Loucy (cell line): ENCODE results near the gene NIN.

Source experiments
- H2AFZ ChIP-seq: fragments of 200-600 bp; sonication (generic); 2 replicates; pipeline ENCODE4 v1.6.0; 2016; ENCODE audit warnings: antibody characterized with exemption, mild to moderate bottlenecking, low read length, moderate library complexity
- H3F3A ChIP-seq: fragments of 200-600 bp; 2 replicates; pipeline ENCODE4 v1.6.0; 2016; ENCODE audit warnings: antibody characterized with exemption, low read depth, mild to moderate bottlenecking
- H3K27me3 ChIP-seq: fragments of 200-600 bp; sonication (generic); 2 replicates; pipeline ENCODE4 v1.6.1; 2014; ENCODE audit warnings: low read length, mild to moderate bottlenecking; ENCODE audit not compliant: insufficient read depth, poor library complexity, severe bottlenecking
- H3K36me3 ChIP-seq: fragments of 200-600 bp; sonication (generic); 2 replicates; pipeline ENCODE4 v1.6.1; 2016; ENCODE audit warnings: low read length; ENCODE audit not compliant: insufficient read depth
- H3K4me1 ChIP-seq: fragments of 200-600 bp; sonication (generic); 2 replicates; pipeline ENCODE4 v1.5.1; 2014; ENCODE audit warnings: low read length, mild to moderate bottlenecking; ENCODE audit not compliant: insufficient read depth, poor library complexity, severe bottlenecking
- H3K4me2 ChIP-seq: fragments of 200-600 bp; sonication (generic); 2 replicates; pipeline ENCODE4 v1.6.0; 2014; ENCODE audit warnings: antibody characterized with exemption, low read length, low read depth, mild to moderate bottlenecking; ENCODE audit not compliant: poor library complexity, severe bottlenecking
- H3K4me3 ChIP-seq: fragments of 200-600 bp; sonication (generic); 2 replicates; pipeline ENCODE4 v1.5.1; 2014; ENCODE audit warnings: low read length, mild to moderate bottlenecking, mixed read lengths; ENCODE audit not compliant: poor library complexity, severe bottlenecking
- H3K79me2 ChIP-seq: fragments of 200-600 bp; sonication (generic); 2 replicates; pipeline ENCODE4 v1.6.1; 2014; ENCODE audit warnings: low read length; ENCODE audit not compliant: insufficient read depth
- H3K9ac ChIP-seq: fragments of 200-600 bp; sonication (generic); 2 replicates; pipeline ENCODE4 v1.6.0; 2014; ENCODE audit warnings: mild to moderate bottlenecking, low read depth, low read length, moderate library complexity; ENCODE audit not compliant: poor library complexity, severe bottlenecking
- H3K9me2 ChIP-seq: fragments of 200-600 bp; sonication (generic); replicated peaks from 2 replicates; pipeline ENCODE4 v1.6.1; 2016; ENCODE audit warnings: low read depth, low read length, mixed read lengths
- H3K9me3 ChIP-seq: fragments of 200-600 bp; sonication (generic); 2 replicates; pipeline ENCODE4 v1.6.1; 2014; ENCODE audit warnings: mild to moderate bottlenecking, antibody characterized with exemption, low read length, low read depth; ENCODE audit not compliant: insufficient read depth
- H4K20me1 ChIP-seq: fragments of 200-600 bp; sonication (generic); 2 replicates; pipeline ENCODE4 v1.6.0; 2014; ENCODE audit warnings: antibody characterized with exemption, low read length, mild to moderate bottlenecking; ENCODE audit not compliant: insufficient read depth, poor library complexity, severe bottlenecking
- EZH2phosphoT487 ChIP-seq: fragments of 200-600 bp; IDR thresholded peaks from 2 replicates; pipeline ENCODE4 v1.6.1; 2018; ENCODE audit warnings: antibody characterized with exemption, mild to moderate bottlenecking, moderate library complexity, borderline replicate concordance
- TF ChIP-seq, protein P1 (sequence below): fragments of 200-600 bp; sonication (generic); conservative IDR thresholded peaks from 2 replicates; pipeline ENCODE4 v1.5.1; 2014; ENCODE audit warnings: mild to moderate bottlenecking, antibody characterized with exemption, low read length

The NIN gene

DNA sequence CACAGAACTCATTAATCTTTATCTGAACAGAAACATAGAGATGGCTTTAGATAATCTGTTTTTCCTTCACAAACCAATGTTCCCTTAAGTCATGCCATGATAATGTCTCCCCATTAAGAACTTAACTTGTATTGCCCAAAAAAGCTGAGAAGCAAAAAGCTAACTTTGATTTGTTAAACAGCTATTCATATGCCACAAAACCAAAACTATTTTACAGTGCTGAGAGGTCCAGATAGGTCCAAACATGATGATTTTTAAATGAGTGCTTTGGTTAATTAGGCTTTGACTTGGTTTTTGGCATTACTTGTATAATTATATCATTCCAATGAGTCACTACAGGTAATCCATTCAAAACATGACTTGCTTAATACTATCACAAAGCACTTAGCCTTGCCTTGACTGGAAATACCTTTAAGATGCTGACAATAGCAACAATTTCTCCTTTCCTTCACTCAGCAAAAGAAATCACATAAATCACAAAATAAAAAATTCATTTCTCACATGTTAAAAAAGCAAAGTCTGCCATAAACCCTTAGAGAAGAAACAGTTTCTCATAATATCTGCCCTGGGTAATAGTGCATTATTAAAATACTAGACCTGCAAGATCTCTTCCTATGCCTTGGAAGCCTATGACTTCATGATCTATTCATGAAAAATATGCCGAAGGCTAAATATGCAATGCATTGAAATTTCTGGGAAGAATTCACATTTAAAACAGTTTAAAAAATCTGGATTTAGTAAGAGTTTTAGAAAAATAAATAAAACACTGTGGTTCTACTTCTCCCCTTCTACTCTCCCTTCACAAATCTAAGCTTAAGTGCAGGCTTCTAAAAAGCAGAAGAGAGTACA is 110.8 kb downstream of the NIN start:
- H3K4me1 ChIP-seq, result no peaks in the 10 kb centered on the region
- TF ChIP-seq, protein P1, sequence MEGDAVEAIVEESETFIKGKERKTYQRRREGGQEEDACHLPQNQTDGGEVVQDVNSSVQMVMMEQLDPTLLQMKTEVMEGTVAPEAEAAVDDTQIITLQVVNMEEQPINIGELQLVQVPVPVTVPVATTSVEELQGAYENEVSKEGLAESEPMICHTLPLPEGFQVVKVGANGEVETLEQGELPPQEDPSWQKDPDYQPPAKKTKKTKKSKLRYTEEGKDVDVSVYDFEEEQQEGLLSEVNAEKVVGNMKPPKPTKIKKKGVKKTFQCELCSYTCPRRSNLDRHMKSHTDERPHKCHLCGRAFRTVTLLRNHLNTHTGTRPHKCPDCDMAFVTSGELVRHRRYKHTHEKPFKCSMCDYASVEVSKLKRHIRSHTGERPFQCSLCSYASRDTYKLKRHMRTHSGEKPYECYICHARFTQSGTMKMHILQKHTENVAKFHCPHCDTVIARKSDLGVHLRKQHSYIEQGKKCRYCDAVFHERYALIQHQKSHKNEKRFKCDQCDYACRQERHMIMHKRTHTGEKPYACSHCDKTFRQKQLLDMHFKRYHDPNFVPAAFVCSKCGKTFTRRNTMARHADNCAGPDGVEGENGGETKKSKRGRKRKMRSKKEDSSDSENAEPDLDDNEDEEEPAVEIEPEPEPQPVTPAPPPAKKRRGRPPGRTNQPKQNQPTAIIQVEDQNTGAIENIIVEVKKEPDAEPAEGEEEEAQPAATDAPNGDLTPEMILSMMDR, result no peak
- TF ChIP-seq EZH2phosphoT487, result no peak
- H3K9ac ChIP-seq, result no peak overlapping the region
- no peaks in the 10 kb centered on the region for H3F3A ChIP-seq
- H3K9me2 ChIP-seq, result no peaks in the 10 kb centered on the region
- no peaks in the 10 kb centered on the region for H3K79me2 ChIP-seq
- no peak overlapping the region for H3K4me3 ChIP-seq
- no peaks in the 10 kb centered on the region for H4K20me1 ChIP-seq
- H3K36me3 ChIP-seq, result peaks cover 39% of the 10 kb centered on the region
- H3K27me3 ChIP-seq, result no peaks in the 10 kb centered on the region
- H3K9me3 ChIP-seq, result no peaks in the 10 kb centered on the region
- no peak overlapping the region for H3K4me2 ChIP-seq
- H2AFZ ChIP-seq, result no peak overlapping the region

GRCh38 chr14:50718949-50719348 is 112.0 kb downstream of the NIN start:
- no peaks in the 10 kb centered on the region for H3K4me1 ChIP-seq
- H3K9ac ChIP-seq, result no peak overlapping the region
- H3F3A ChIP-seq, result no peaks in the 10 kb centered on the region
- H3K27me3 ChIP-seq, result no peaks in the 10 kb centered on the region
- no peaks in the 10 kb centered on the region for H3K9me3 ChIP-seq
- no peaks in the 10 kb centered on the region for H4K20me1 ChIP-seq
- H3K4me2 ChIP-seq, result no peak overlapping the region
- TF ChIP-seq, protein P1, result no peak
- no peak for TF ChIP-seq EZH2phosphoT487
- no peak overlapping the region for H3K4me3 ChIP-seq
- no peak overlapping the region for H2AFZ ChIP-seq
- peaks cover 27% of the 10 kb centered on the region; the same call in 1 of the 2 replicates for H3K36me3 ChIP-seq
- H3K79me2 ChIP-seq, result no peaks in the 10 kb centered on the region
- no peaks in the 10 kb centered on the region for H3K9me2 ChIP-seq

DNA sequence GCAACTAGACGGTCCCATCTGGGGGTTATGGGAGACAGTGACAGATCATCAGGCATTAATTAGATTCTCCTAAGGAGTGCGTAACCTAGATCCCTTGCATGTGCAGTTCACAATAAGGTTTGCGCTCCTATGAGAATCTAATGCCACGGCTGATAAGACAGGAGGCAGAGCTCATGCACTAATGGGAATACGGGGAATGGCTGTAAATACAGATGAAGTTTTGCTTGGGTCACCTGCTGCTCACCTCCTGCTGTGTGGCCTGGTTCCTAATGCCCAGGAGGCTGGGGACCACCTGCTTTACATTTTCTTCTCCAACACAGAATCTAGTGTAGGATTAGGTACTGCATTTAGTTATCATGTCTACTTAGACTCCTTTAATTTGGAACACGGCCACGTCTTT is 113.2 kb downstream of the NIN start:
- no peaks in the 10 kb centered on the region for H3K79me2 ChIP-seq
- H3K27me3 ChIP-seq, result no peaks in the 10 kb centered on the region
- no peaks in the 10 kb centered on the region for H3F3A ChIP-seq
- no peaks in the 10 kb centered on the region for H3K9me3 ChIP-seq
- H3K4me2 ChIP-seq, result no peak overlapping the region
- no peak overlapping the region for H2AFZ ChIP-seq
- no peaks in the 10 kb centered on the region for H4K20me1 ChIP-seq
- H3K9ac ChIP-seq, result no peak overlapping the region
- no peaks in the 10 kb centered on the region for H3K4me1 ChIP-seq
- H3K9me2 ChIP-seq, result no peaks in the 10 kb centered on the region
- no peak overlapping the region for H3K4me3 ChIP-seq
- TF ChIP-seq, protein P1, result no peak
- TF ChIP-seq EZH2phosphoT487, result no peak
- peaks cover 18% of the 10 kb centered on the region; the same call in 1 of the 2 replicates for H3K36me3 ChIP-seq
